Left lung (tissue), 14 donors: ENCODE measurements around the gene CLSTN3. TPM values are rescaled to one million over a fixed set of nuclear protein-coding genes. Genes with fewer than 3 reads are reported as not detected.
A peak's percentile ranks its signal among the peaks of the same experiment; 100 is the strongest.

ENCODE experiments used
- ATAC-seq: fragments of 200-7000 bp; cut with Tn5 transposase; one replicate; pipeline ENCODE4 v1.9.1; 2020; ENCODE audit warnings: moderate library complexity
- DNase-seq, 4 donors: peaks; one replicate each; pipeline ENCODE4 v3.0.0-alpha.2; 2013 to 2020
- H3K27ac ChIP-seq, 2 donors: fragments of 200-600 bp; sonication (generic) in 1 of 2; one replicate each; pipeline versions ENCODE4 v1.5.0 to v1.8.0; 2020 to 2021
- H3K27me3 ChIP-seq, 2 donors: fragments of 200-600 bp; sonication (generic) in 1 of 2; one replicate each; pipeline versions ENCODE4 v1.5.0 to v1.8.0; 2020 to 2021
- H3K36me3 ChIP-seq, 2 donors: fragments of 200-600 bp; sonication (generic) in 1 of 2; one replicate each; pipeline versions ENCODE4 v1.5.0 to v1.8.0; 2020 to 2021
- H3K4me1 ChIP-seq, 2 donors: fragments of 200-600 bp; one replicate each; pipeline ENCODE4 v1.8.0; 2021
- H3K4me3 ChIP-seq, 2 donors: fragments of 200-600 bp; sonication (generic) in 1 of 2; one replicate each; pipeline versions ENCODE4 v1.5.0 to v1.8.0; 2020 to 2021; ENCODE audit warnings: mild to moderate bottlenecking in 1 of 2
- H3K9me3 ChIP-seq, 2 donors: fragments of 200-600 bp; sonication (generic) in 1 of 2; one replicate each; pipeline versions ENCODE4 v1.5.0 to v1.8.0; 2020 to 2021
- intact Hi-C, 2 donors: fragments of 100-400 bp; cut with DNase I; formaldehyde crosslinking; loops; one replicate each; pipeline versions ENCODE4 v1.11.2 to v1.14.2; 2022
- long read RNA-seq, 12 donors: library from polyadenylated mRNA in 2 of 12; unstranded in 2 of 12; transcript quantifications; one replicate each; pipeline ENCODE4 v2.0.0 and lab custom pipeline, GENCODE V29; 2019 to 2026
- polyA plus RNA-seq, 6 donors: library from polyadenylated mRNA; unstranded; fragments of 120-200 nt; gene quantifications; one replicate each; pipeline ENCODE4 v1.2.1, GENCODE V29; 2013; ENCODE audit not compliant: insufficient read length in 6 of 6
- total RNA-seq, 2 donors: library from RNA; stranded (reverse); fragmentation: NEBNext Ultra II Directional; extraction: Animal tissue kit (Norgen Biotek cat#: 25700); gene quantifications; one replicate each; pipeline ENCODE4 v1.2.1, GENCODE V29; 2021
- TF ChIP-seq, protein P1 (sequence below), 2 donors: fragments of 200-600 bp; sonication (generic) in 1 of 2; IDR thresholded peaks; one replicate each; pipeline versions ENCODE4 v1.5.0 to v1.8.0; 2021; ENCODE audit warnings: antibody characterized with exemption in 2 of 2
- donor health status: DM: no; HTN: yes; CAD: no.
- donor health status: DM: no; HTN: no; CAD: no.

The CLSTN3 gene
- 10 to 100 TPM; 30.3 to 45.8 TPM for total RNA-seq
- polyA plus RNA-seq: 10 to 100 TPM; 58.4 to 80.9 (median 67.0) TPM
- long read RNA-seq, donor 1, full-length matches to known transcripts: 10 of 41 reads
- long read RNA-seq, donor 1, partial matches to known transcripts: 31 of 41 reads
- long read RNA-seq, donor 1, other reads (novel, unspliced or antisense): 0 of 41 reads
- long read RNA-seq, donor 2, full-length matches to known transcripts: 14 of 46 reads
- long read RNA-seq, donor 2, partial matches to known transcripts: 32 of 46 reads
- long read RNA-seq, donor 2, other reads (novel, unspliced or antisense): 0 of 46 reads
- long read RNA-seq, donor 3, full-length matches to known transcripts: 6 of 12 reads
- long read RNA-seq, donor 3, partial matches to known transcripts: 6 of 12 reads
- long read RNA-seq, donor 3, other reads (novel, unspliced or antisense): 0 of 12 reads
- long read RNA-seq, donor 4: 0 reads
- long read RNA-seq, donor 5, full-length matches to known transcripts: 7 of 21 reads
- long read RNA-seq, donor 5, partial matches to known transcripts: 14 of 21 reads
- long read RNA-seq, donor 5, other reads (novel, unspliced or antisense): 0 of 21 reads
- long read RNA-seq, donor 6, full-length matches to known transcripts: 4 of 4 reads
- long read RNA-seq, donor 6, partial matches to known transcripts: 0 of 4 reads
- long read RNA-seq, donor 6, other reads (novel, unspliced or antisense): 0 of 4 reads
- long read RNA-seq, donor 7, full-length matches to known transcripts: 5 of 5 reads
- long read RNA-seq, donor 7, partial matches to known transcripts: 0 of 5 reads
- long read RNA-seq, donor 7, other reads (novel, unspliced or antisense): 0 of 5 reads
- long read RNA-seq, donor 8, full-length matches to known transcripts: 20 of 30 reads
- long read RNA-seq, donor 8, partial matches to known transcripts: 10 of 30 reads
- long read RNA-seq, donor 8, other reads (novel, unspliced or antisense): 0 of 30 reads
- long read RNA-seq, donor 9: 0 reads
- long read RNA-seq, donor 10: 0 reads
- long read RNA-seq, donor 11, full-length matches to known transcripts: 19 of 293 reads
- long read RNA-seq, donor 11, partial matches to known transcripts: 274 of 293 reads
- long read RNA-seq, donor 11, other reads (novel, unspliced or antisense): 0 of 293 reads
- long read RNA-seq, donor 12, full-length matches to known transcripts: 17 of 25 reads
- long read RNA-seq, donor 12, partial matches to known transcripts: 8 of 25 reads
- long read RNA-seq, donor 12, other reads (novel, unspliced or antisense): 0 of 25 reads

DNA sequence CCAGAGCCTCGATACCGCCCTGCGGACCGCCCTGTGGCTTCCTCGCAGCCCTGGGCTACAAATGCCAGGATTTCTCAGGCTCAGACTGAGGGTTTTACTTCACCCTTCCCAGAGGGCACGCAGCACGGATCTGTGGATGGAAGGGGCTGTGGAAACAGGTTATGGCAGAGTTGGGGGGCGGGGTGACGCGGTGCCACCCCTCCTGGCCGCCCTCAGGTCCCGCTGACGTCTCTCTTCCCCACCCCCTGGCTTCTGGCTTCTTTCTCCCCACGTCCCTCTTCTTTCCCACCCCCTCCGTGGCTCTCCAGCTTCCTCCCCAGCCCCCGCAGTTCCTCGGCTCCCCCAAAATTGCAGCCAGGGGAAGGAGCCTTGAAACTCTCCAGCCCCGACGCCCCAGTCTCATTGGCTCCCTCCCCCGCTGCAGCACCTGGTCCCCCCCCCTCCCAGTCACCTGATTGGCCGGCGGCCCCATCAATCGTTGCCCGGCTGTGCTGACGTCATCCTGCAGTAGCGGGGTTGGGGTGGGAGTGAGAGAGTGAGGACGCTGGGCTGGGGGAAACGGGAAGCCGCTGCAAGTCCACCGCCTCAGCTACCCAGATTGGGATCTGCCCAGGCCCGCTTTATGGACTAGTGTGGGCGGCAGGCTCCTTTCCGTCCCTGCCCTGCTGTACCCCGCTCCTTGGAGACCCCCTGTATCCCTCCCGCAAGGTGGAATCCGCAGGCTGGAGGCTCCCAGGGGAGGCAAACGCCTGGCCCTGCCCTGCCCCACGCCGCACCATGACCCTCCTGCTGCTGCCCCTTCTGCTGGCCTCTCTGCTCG, at the start of gene CLSTN3:
Gene CLSTN3 (plus strand): TSS at position 500 of the 820 bp plus-strand sequence. CDS start 278 bp downstream, at position 778.
- H3K9me3 ChIP-seq: no peaks in the 10 kb centered on the region
- intact Hi-C loops: no loop called here

DNA sequence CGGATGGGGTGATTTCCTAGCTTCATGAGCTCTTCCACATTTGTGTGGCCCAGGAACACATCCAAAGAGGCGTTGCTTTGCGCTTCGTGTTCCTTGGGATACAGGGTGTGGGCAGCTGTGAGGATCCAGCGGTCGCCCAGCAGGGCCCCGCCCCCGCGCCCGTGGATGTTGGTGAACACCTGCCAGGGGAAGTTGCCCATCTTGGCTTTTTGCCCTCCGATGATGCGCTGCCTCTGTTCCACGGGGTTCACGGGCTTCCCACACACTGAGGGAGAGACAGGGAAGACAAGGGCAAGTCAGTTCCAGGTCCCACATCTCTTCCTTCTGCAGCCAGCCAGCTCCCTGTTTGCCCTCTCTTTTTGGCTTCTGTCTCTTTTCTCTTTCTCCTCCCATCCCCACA, 49.1 kb upstream of the CLSTN3 start:
- no peak for ATAC-seq
- Histone ChIP-seq H3K9me3 (no peaks in the 10 kb centered on the region), H3K36me3 (peaks cover 0 to 41% of the 10 kb centered on the region in 2 donors), H3K4me1 (peaks cover 6 to 16% of the 10 kb centered on the region in 2 donors), H3K27ac (no peak overlapping the region), H3K27me3 (no peaks in the 10 kb centered on the region), H3K4me3 (no peak overlapping the region)
- intact Hi-C loops: no loop called here
- TF ChIP-seq, protein P1, sequence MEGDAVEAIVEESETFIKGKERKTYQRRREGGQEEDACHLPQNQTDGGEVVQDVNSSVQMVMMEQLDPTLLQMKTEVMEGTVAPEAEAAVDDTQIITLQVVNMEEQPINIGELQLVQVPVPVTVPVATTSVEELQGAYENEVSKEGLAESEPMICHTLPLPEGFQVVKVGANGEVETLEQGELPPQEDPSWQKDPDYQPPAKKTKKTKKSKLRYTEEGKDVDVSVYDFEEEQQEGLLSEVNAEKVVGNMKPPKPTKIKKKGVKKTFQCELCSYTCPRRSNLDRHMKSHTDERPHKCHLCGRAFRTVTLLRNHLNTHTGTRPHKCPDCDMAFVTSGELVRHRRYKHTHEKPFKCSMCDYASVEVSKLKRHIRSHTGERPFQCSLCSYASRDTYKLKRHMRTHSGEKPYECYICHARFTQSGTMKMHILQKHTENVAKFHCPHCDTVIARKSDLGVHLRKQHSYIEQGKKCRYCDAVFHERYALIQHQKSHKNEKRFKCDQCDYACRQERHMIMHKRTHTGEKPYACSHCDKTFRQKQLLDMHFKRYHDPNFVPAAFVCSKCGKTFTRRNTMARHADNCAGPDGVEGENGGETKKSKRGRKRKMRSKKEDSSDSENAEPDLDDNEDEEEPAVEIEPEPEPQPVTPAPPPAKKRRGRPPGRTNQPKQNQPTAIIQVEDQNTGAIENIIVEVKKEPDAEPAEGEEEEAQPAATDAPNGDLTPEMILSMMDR (IDR thresholded peaks at IDR 0.05): no peak
- DNase-seq: no peak

More for the DNA sequence above, at the start of gene CLSTN3:
- Histone ChIP-seq H3K4me1 (peaks cover 5 to 27% of the 10 kb centered on the region in 2 donors), H3K27ac (peak within 1 kb of the TSS; percentile 36 to 58), H3K36me3 (peaks cover 0 to 13% of the 10 kb centered on the region in 2 donors), H3K4me3 (peak within 1 kb of the TSS; percentile 59 to 63), H3K27me3 (peaks cover 0 to 36% of the 10 kb centered on the region in 2 donors)
- peak; percentile 78 to 91 (median 84) for DNase-seq
- ATAC-seq: peak; percentile 90
- TF ChIP-seq, protein P1 (IDR thresholded peaks at IDR 0.05): no peak

DNA sequence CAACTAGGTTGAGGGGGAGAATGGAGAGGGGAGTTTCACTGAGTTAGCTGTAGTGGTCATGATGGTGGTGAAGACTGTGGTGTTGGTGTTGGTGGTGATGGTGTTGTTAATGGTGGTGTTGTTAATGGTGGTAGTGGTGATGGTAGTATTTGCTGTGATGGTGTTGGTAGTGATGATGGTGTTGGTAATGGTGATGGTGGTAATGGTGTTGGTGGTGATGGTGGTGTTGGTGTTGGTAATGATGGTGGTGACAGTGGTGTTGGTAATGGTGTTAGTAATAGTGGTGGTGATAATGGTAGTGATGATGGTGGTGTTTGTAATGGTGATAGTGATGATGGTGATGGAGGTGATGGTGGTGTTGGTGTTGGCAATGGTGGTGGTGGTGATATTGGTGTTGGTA, 47.0 kb upstream of the CLSTN3 start:
- no peak for DNase-seq
- H3K4me3 ChIP-seq: no peak overlapping the region
- TF ChIP-seq, protein P1 (IDR thresholded peaks at IDR 0.05): no peak
- peaks cover 6 to 16% of the 10 kb centered on the region in 2 donors for H3K4me1 ChIP-seq
- H3K9me3 ChIP-seq: no peaks in the 10 kb centered on the region
- ATAC-seq: no peak
- peaks cover 0 to 60% of the 10 kb centered on the region in 2 donors for H3K36me3 ChIP-seq
- intact Hi-C loops: no loop called here
- H3K27me3 ChIP-seq: no peaks in the 10 kb centered on the region
- no peak overlapping the region for H3K27ac ChIP-seq

DNA sequence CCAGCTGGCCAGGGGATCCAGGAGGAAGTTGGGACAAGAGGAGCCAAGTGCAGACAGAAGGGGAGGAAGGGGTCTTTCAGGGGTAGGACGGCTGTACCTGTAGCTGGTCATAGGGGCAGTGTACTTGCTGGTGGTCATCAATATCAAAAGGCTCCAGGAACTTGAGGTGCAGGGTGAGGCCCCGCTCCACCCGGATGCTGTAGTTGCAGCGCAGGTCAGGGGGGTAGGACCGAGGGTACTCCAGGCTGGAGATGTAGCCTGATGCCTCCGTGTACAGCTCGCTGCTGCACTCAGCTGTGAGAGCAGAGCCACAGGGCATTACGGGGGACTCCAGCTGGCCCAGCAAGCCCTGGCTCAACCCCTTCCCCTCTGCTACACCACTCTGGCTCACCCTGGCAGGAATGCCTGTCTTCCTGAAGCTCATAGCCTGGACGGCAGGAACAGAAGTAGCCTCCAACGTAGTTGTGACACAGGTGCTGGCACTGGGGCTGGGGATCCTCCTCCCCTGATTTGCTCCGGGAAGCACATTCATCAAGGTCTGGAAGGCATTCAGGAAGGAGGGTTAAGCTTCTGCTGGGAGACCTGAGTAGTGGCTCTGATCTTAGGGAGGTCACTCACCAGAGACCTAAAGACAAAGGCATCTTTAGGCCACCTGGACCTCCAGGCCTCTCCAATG, 40.8 kb upstream of the CLSTN3 start:
- no peak overlapping the region for H3K4me3 ChIP-seq
- peaks cover 0 to 43% of the 10 kb centered on the region in 2 donors for H3K36me3 ChIP-seq
- intact Hi-C loops: no loop called here
- H3K27me3 ChIP-seq: no peaks in the 10 kb centered on the region
- DNase-seq: no peak
- ATAC-seq: no peak
- peaks cover 0 to 10% of the 10 kb centered on the region in 2 donors for H3K4me1 ChIP-seq
- no peak overlapping the region for H3K27ac ChIP-seq
- H3K9me3 ChIP-seq: no peaks in the 10 kb centered on the region
- TF ChIP-seq, protein P1 (IDR thresholded peaks at IDR 0.05): no peak
